ENCODE results near the gene SPOCK2.

DNA sequence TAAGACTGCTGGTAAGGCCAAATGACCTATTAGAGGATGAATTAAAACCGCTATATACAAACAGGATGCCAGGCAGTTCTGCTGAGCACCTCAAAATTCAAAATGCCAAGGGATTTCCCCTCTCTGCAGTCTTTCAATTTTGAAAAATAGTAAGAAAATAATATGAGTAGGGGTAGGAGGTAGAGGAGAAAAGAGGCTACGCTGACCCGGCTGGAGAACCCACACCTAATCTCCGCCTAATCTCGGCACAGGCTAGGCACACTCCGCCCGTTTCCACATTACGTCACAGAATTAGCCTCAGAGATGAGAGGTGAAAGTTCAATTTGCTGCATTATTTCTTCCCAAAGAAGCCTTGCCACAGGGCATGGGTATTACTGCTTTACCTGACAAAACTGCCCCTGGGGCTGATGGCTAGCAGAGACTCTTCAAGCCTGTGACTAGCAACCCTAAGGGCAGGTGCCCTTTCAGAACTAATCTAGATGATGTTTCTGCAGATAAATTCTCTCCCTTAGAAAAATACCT, 21.3 kb upstream of the SPOCK2 start:
- TF ChIP-seq POLR2AphosphoS5 (IDR thresholded peaks at IDR 0.05; ENCODE audit: low read depth, low read length), result no peak
- TF ChIP-seq, protein P1, sequence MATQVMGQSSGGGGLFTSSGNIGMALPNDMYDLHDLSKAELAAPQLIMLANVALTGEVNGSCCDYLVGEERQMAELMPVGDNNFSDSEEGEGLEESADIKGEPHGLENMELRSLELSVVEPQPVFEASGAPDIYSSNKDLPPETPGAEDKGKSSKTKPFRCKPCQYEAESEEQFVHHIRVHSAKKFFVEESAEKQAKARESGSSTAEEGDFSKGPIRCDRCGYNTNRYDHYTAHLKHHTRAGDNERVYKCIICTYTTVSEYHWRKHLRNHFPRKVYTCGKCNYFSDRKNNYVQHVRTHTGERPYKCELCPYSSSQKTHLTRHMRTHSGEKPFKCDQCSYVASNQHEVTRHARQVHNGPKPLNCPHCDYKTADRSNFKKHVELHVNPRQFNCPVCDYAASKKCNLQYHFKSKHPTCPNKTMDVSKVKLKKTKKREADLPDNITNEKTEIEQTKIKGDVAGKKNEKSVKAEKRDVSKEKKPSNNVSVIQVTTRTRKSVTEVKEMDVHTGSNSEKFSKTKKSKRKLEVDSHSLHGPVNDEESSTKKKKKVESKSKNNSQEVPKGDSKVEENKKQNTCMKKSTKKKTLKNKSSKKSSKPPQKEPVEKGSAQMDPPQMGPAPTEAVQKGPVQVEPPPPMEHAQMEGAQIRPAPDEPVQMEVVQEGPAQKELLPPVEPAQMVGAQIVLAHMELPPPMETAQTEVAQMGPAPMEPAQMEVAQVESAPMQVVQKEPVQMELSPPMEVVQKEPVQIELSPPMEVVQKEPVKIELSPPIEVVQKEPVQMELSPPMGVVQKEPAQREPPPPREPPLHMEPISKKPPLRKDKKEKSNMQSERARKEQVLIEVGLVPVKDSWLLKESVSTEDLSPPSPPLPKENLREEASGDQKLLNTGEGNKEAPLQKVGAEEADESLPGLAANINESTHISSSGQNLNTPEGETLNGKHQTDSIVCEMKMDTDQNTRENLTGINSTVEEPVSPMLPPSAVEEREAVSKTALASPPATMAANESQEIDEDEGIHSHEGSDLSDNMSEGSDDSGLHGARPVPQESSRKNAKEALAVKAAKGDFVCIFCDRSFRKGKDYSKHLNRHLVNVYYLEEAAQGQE (IDR thresholded peaks at IDR 0.05; ENCODE audit: insufficient read depth in 1 of 2, low read depth in 2 of 2, low read length in 2 of 2), result no peak
- no peak for TF ChIP-seq TAF1 (IDR thresholded peaks at IDR 0.05; ENCODE audit: borderline replicate concordance, insufficient read depth, low read length)
- TF ChIP-seq SIN3A (IDR thresholded peaks at IDR 0.05; ENCODE audit: borderline replicate concordance, insufficient read depth, low read length), result no peak

All from PFSK-1 (cell line).